Kidney (tissue), 14 donors: ENCODE results near the gene TRPC5OS. TPM values are rescaled to one million over a fixed set of nuclear protein-coding genes. Genes with fewer than 3 reads are reported as not detected.

ENCODE experiments used
- DNase-seq, 5 donors: peaks; one replicate each; pipeline ENCODE4 v3.0.0-alpha.2; 2013 to 2020
- FAIRE-seq: peaks from 2 replicates; lab custom pipeline; 2012; peaks lifted over from hg19 to GRCh38; lab: Jason Lieb, UNC
- H3K27ac ChIP-seq, 2 donors: one replicate each; pipeline ENCODE4 v1.7.0; 2013; ENCODE audit warnings: low read depth in 2 of 2, low read length in 2 of 2, inconsistent platforms in 1 of 2
- H3K27me3 ChIP-seq: one replicate; pipeline ENCODE4 v1.7.1; 2013; ENCODE audit warnings: low read length, inconsistent platforms; ENCODE audit not compliant: control insufficient read depth, insufficient read depth
- H3K36me3 ChIP-seq, 3 donors: one replicate each; pipeline versions ENCODE4 v1.7.0 to v1.7.1; 2013; ENCODE audit warnings: low read length in 3 of 3, control low read depth in 1 of 3, inconsistent platforms in 1 of 3; ENCODE audit not compliant: insufficient read depth in 3 of 3, control insufficient read depth in 2 of 3
- H3K4me1 ChIP-seq, 3 donors: one replicate each; pipeline versions ENCODE4 v1.7.0 to v1.7.1; 2013; ENCODE audit warnings: low read length in 3 of 3, inconsistent platforms in 1 of 3, low read depth in 1 of 3; ENCODE audit not compliant: control insufficient read depth in 2 of 3, insufficient read depth in 2 of 3
- H3K4me3 ChIP-seq, 3 donors: one replicate each; pipeline versions ENCODE4 v1.7.0 to v1.8.1; 2013; ENCODE audit warnings: low read length in 3 of 3, control low read depth in 1 of 3, inconsistent platforms in 1 of 3
- H3K9ac ChIP-seq, 3 donors: one replicate each; pipeline versions ENCODE4 v1.7.0 to v1.7.1; 2013; ENCODE audit warnings: low read length in 3 of 3, control low read depth in 1 of 3, inconsistent platforms in 1 of 3
- H3K9me3 ChIP-seq, 3 donors: one replicate each; pipeline versions ENCODE4 v1.7.0 to v1.7.1; 2013; ENCODE audit warnings: low read length in 3 of 3, control low read depth in 1 of 3, inconsistent platforms in 1 of 3; ENCODE audit not compliant: control insufficient read depth in 2 of 3, insufficient read depth in 1 of 3
- CTCF ChIP-seq: IDR thresholded peaks from 3 replicates; pipeline ENCODE4 v1.5.1; 2012; ENCODE audit warnings: mild to moderate bottlenecking, moderate library complexity, borderline replicate concordance; ENCODE audit not compliant: insufficient read depth; ENCODE audit errors: extremely low read depth
- intact Hi-C: fragments of 100-400 bp; cut with DNase I; formaldehyde crosslinking; loops from one replicate; pipeline ENCODE4 v1.11.1; 2022
- polyA plus RNA-seq: library from polyadenylated mRNA; stranded (reverse); fragments of 350-450 nt; fragmentation: Illumina TruSeq; extraction: RNeasy Lipid Tissue Mini Kit (QIAGEN cat#74804); gene quantifications from one replicate; pipeline ENCODE4 v1.2.3, GENCODE V29; 2014; ENCODE audit warnings: low read depth, low replicate concordance; ENCODE audit not compliant: insufficient read depth
- total RNA-seq: library from RNA; stranded (reverse); fragmentation: NEBNext Ultra II Directional; extraction: Animal tissue kit (Norgen Biotek cat#: 25700); gene quantifications from one replicate; pipeline ENCODE4 v1.2.1, GENCODE V29; 2021
- donor health status: control.
- donor health status: control.
- donor health status: control.
- donor health status: control.
- donor health status: control.
- donor health status: DM: yes; HTN: yes; CAD: no.
- donor health status: Normal renal cell carcinoma (clear cell type).

Gene TRPC5OS
- total and polyA plus RNA-seq, 2 donors from 2014 or later, result 0.13 TPM; not detected in 1

GRCh38 chrX:111880735-111881134 is 4.8 kb downstream of the TRPC5OS start:
- peak; percentile 21 for FAIRE-seq
- TF ChIP-seq CTCF, result no peak

DNA sequence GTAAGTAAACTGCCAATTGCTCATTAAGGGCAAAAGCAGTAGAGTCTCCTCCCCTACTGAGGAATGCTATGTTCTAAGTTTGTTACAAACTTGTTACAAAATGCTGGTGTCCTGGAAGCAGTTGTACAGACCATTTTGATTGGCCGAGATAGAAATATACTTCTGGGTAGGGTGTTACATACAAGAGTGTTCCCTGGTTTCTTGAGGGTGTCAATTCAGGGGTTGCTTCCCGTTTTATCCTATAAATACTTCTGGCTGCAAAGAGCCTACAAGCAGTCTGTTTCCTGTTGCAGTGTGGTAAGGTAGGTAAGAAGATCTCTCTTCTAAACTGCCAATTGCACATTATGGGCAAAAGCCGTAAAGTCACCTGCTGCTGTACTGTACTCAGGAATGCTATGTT is 5.7 kb downstream of the TRPC5OS start:
- TF ChIP-seq CTCF, result no peak
- H3K4me1 ChIP-seq, result no peaks in the 10 kb centered on the region
- H3K27ac ChIP-seq, result no peak overlapping the region
- no peaks in the 10 kb centered on the region for H3K27me3 ChIP-seq
- no peak overlapping the region for H3K4me3 ChIP-seq
- no peak overlapping the region for H3K9ac ChIP-seq
- no peaks in the 10 kb centered on the region for H3K36me3 ChIP-seq
- intact Hi-C loops, result no loop called here
- DNase-seq (no peak), FAIRE-seq (no peak)
- H3K9me3 ChIP-seq, result no peaks in the 10 kb centered on the region

More at GRCh38 chrX:111880735-111881134, 4.8 kb downstream of the TRPC5OS start:
- Histone ChIP-seq H3K4me3 (no peak overlapping the region), H3K9ac (no peak overlapping the region), H3K27me3 (no peaks in the 10 kb centered on the region), H3K27ac (no peak overlapping the region), H3K4me1 (no peaks in the 10 kb centered on the region), H3K9me3 (no peaks in the 10 kb centered on the region), H3K36me3 (no peaks in the 10 kb centered on the region)
- intact Hi-C loops, result no loop called here
- no peak for DNase-seq

GRCh38 chrX:111886678-111887077 is 10.7 kb downstream of the TRPC5OS start:
- H3K36me3 ChIP-seq, result no peaks in the 10 kb centered on the region
- H3K27me3 ChIP-seq, result no peaks in the 10 kb centered on the region
- DNase-seq (no peak), FAIRE-seq (no peak)
- H3K27ac ChIP-seq, result no peak overlapping the region
- no peak overlapping the region for H3K9ac ChIP-seq
- no peaks in the 10 kb centered on the region for H3K4me1 ChIP-seq
- no peaks in the 10 kb centered on the region for H3K9me3 ChIP-seq
- no peak for TF ChIP-seq CTCF
- intact Hi-C loops, result no loop called here
- no peak overlapping the region for H3K4me3 ChIP-seq

GRCh38 chrX:111888600-111888999 is 12.6 kb downstream of the TRPC5OS start:
- no peak overlapping the region for H3K4me3 ChIP-seq
- H3K27ac ChIP-seq, result no peak overlapping the region
- no peaks in the 10 kb centered on the region for H3K36me3 ChIP-seq
- DNase-seq (no peak), FAIRE-seq (no peak)
- no peak for TF ChIP-seq CTCF
- no peaks in the 10 kb centered on the region for H3K4me1 ChIP-seq
- intact Hi-C loops, result no loop called here
- no peaks in the 10 kb centered on the region for H3K9me3 ChIP-seq
- H3K9ac ChIP-seq, result no peak overlapping the region
- H3K27me3 ChIP-seq, result no peaks in the 10 kb centered on the region
